OCI-LY7 (cell line): ENCODE data around the gene TRIP13.

Experiments used
- CTCF ChIP-seq: fragments of 200-600 bp; sonication (generic); conservative IDR thresholded peaks from 2 replicates; pipeline ENCODE4 v1.5.1; 2014; ENCODE audit warnings: mild to moderate bottlenecking, antibody characterized with exemption, low read length, moderate library complexity, mixed read lengths
- EZH2phosphoT487 ChIP-seq: fragments of 200-600 bp; sonication (generic); IDR thresholded peaks from 2 replicates; pipeline ENCODE4 v1.6.1; 2018; ENCODE audit warnings: low read depth, borderline replicate concordance, mild to moderate bottlenecking, mixed run types, antibody characterized with exemption, low read length, moderate library complexity, mixed read lengths

GRCh38 chr5:881551-881935 is 11.1 kb upstream of the TRIP13 start:
- no peak for TF ChIP-seq CTCF
- TF ChIP-seq EZH2phosphoT487 = no peak
